ENCODE results near the gene CEP76. TPM values are rescaled to one million over a fixed set of nuclear protein-coding genes. Genes with fewer than 3 reads are reported as not detected.
A peak's percentile ranks its signal among the peaks of the same experiment; 100 is the strongest.

CEP76 gene
- total and polyA plus RNA-seq, 7 experiments from 2014 or later: 6.9 to 13.2 (median 9.4) TPM

DNA sequence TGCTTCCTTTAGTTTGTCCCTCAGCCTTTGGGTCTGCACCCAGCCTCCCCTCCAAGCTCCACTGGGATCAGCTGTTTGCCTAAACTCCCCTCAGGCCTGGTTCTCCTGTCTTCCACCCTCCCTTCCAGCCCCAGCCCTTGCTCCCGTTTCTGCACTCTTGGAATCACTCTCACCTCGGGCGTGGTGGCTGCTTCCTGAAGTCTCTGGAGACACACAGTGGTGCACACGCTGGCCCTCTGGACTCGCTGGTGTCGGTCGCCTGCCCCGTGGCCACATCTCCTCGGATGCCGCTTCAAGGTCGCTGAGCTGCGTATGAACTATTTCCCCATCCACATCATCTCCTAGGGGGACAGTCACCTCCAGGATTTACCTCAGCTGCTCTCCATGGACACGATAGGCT, 46.6 kb upstream of the CEP76 start:
- H3K27me3 Mint-ChIP-seq: no peaks in the 10 kb centered on the region
- Histone ChIP-seq H3K36me3 (ENCODE audit: control insufficient read depth in 2 of 3, insufficient read depth in 3 of 3, low read length in 3 of 3) (no peaks in the 10 kb centered on the region), H3K4me3 (ENCODE audit: low read length) (no peak overlapping the region), H3K27me3 (ENCODE audit: control insufficient read depth in 2 of 2, insufficient read depth in 2 of 2, low read length in 2 of 2) (no peaks in the 10 kb centered on the region), H3K9me3 (ENCODE audit: control insufficient read depth in 2 of 3, low read length in 3 of 3) (no peaks in the 10 kb centered on the region), H3K27ac (ENCODE audit: low read depth, low read length) (no peak overlapping the region), H3K4me1 (ENCODE audit: control insufficient read depth in 2 of 2, insufficient read depth in 2 of 2, low read length in 2 of 2) (peaks cover 0 to 9% of the 10 kb centered on the region in 2 donors)
- peaks cover 0 to under 1% (median 0%) of the 10 kb centered on the region in 5 donors for H3K36me3 Mint-ChIP-seq
- DNase-seq: no peak
- H3K9me3 Mint-ChIP-seq: peaks cover 0 to 1% (median 0%) of the 10 kb centered on the region in 11 donors
- POLR2A ChIA-PET: interaction anchor here (1.0 kb wide), 1 partner anchor 242 kb away, joined by 4 read pairs; no protein-coding TSS in a partner anchor
- ATAC-seq: no peak
- peak overlapping the region in 3 of 10 donors; percentile 3 to 18 (median 3) for H3K4me3 Mint-ChIP-seq
- peaks cover 5 to 34% (median 23%) of the 10 kb centered on the region in 7 donors for H3K4me1 Mint-ChIP-seq
- CTCF ChIA-PET: interaction anchor here (0.6 to 0.7 kb wide), 2 partner anchors 144 to 236 kb away, joined by 3 to 4 read pairs; no protein-coding TSS in a partner anchor
- intact Hi-C loops (cut with micrococcal nuclease): loop anchor here in 1 of 2 donors (5.0 to 10.0 kb wide), 2 partner anchors 46 to 133 kb away; partner anchors contain the start of gene PTPN2
- peak overlapping the region in 5 of 9 donors; percentile 15 to 75 (median 30) for H3K27ac Mint-ChIP-seq

DNA sequence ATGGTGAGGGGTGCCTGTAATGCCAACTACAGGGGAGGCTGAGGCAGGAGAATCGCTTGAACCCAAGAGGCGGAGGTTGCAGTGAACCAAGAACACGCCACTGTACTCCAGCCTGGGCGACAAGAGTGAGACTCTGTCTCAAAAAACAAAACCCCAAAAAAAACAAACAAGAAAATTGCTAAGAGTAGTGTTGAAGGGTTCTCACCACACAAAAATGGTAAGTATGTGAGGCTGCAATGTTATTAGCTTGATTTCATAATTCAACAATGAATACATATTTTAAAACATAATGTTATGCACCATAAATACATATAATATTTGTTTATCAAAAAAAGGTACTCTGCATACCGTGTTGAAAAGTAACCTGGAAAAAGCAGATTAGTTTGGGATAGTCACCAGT, 46.1 kb upstream of the CEP76 start:
- no peaks in the 10 kb centered on the region for H3K36me3 ChIP-seq (ENCODE audit: control insufficient read depth in 2 of 3, insufficient read depth in 3 of 3, low read length in 3 of 3)
- Mint-ChIP-seq H3K4me3 (no peak overlapping the region), H3K9me3 (peaks cover 0 to 2% (median 0%) of the 10 kb centered on the region in 11 donors), H3K27me3 (no peaks in the 10 kb centered on the region), H3K36me3 (no peaks in the 10 kb centered on the region), H3K27ac (peak overlapping the region in 2 of 9 donors; percentile 23 to 24), H3K4me1 (peaks cover 7 to 34% (median 23%) of the 10 kb centered on the region in 7 donors)
- no peak overlapping the region for H3K27ac ChIP-seq (ENCODE audit: low read depth, low read length)
- DNase-seq (no peak), ATAC-seq (no peak)
- H3K9me3 ChIP-seq (ENCODE audit: control insufficient read depth in 2 of 3, low read length in 3 of 3): no peaks in the 10 kb centered on the region
- peaks cover 0 to 9% of the 10 kb centered on the region in 2 donors for H3K4me1 ChIP-seq (ENCODE audit: control insufficient read depth in 2 of 2, insufficient read depth in 2 of 2, low read length in 2 of 2)
- H3K4me3 ChIP-seq (ENCODE audit: low read length): no peak overlapping the region
- no peaks in the 10 kb centered on the region for H3K27me3 ChIP-seq (ENCODE audit: control insufficient read depth in 2 of 2, insufficient read depth in 2 of 2, low read length in 2 of 2)
- ChIA-PET CTCF (interaction anchor here (0.6 to 1.1 kb wide), 3 partner anchors 145 to 236 kb away, joined by 3 to 8 read pairs (median 4); no protein-coding TSS in a partner anchor), POLR2A (interaction anchor here (1.0 kb wide), 1 partner anchor 242 kb away, joined by 4 read pairs; no protein-coding TSS in a partner anchor)
- intact Hi-C loops (cut with micrococcal nuclease): loop anchor here in 1 of 2 donors (5.0 to 10.0 kb wide), 2 partner anchors 46 to 134 kb away; partner anchors contain the start of gene PTPN2

DNA sequence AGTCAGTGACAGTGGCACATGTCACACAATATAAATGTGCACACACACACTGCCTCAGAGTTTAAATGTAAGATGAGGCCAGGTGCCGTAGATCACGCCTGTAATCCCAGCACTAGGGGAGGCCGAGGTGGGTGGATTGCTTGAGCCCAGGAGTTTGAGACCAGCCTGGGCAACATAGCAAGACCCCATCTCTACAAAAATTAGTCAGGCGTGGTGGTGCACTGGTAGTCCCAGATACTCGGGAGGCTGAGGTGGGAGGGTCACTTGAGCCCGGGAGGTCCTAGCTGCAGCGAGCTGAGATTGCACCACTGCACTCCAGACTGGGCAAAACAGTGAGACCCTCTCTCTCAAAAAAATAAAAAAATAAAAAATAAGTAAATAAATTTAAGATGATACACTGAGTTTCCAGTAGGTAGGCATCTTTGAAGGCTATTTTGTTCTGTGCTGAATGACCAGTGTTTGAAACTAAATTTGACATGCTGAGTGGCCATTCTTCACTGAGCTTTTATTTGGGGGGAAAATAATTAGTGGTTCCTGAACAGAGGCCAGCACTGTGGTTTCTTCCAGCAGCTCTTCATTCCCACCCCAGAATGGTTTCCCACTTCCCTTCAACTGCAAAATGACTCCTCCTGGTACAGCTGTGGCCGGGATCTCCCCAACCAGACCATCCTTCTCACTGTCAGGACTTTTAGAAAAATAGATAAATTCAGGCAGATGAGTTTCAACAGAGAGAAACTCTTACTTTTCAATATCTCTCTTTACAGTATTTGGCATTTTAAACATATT, 45.2 kb upstream of the CEP76 start:
- no peaks in the 10 kb centered on the region for H3K27me3 ChIP-seq (ENCODE audit: control insufficient read depth in 2 of 2, insufficient read depth in 2 of 2, low read length in 2 of 2)
- CTCF ChIA-PET: interaction anchor here (1.1 kb wide), 1 partner anchor 187 kb away, joined by 8 read pairs; no protein-coding TSS in a partner anchor
- Mint-ChIP-seq H3K9me3 (peaks cover 0 to 2% (median 0%) of the 10 kb centered on the region in 11 donors), H3K36me3 (no peaks in the 10 kb centered on the region), H3K27me3 (no peaks in the 10 kb centered on the region), H3K4me3 (no peak overlapping the region), H3K27ac (peak overlapping the region in 1 of 9 donors; percentile 26), H3K4me1 (peaks cover 7 to 34% (median 23%) of the 10 kb centered on the region in 7 donors)
- POLR2A ChIA-PET: interaction anchor here (0.6 kb wide), 1 partner anchor 153 kb away, joined by 3 read pairs; no protein-coding TSS in a partner anchor
- intact Hi-C loops (cut with micrococcal nuclease): loop anchor here in 1 of 2 donors (5.0 to 10.0 kb wide), 2 partner anchors 47 to 135 kb away; partner anchors contain the start of gene PTPN2
- no peaks in the 10 kb centered on the region for H3K36me3 ChIP-seq (ENCODE audit: control insufficient read depth in 2 of 3, insufficient read depth in 3 of 3, low read length in 3 of 3)
- H3K4me3 ChIP-seq (ENCODE audit: low read length): no peak overlapping the region
- DNase-seq: no peak
- H3K4me1 ChIP-seq (ENCODE audit: control insufficient read depth in 2 of 2, insufficient read depth in 2 of 2, low read length in 2 of 2): peaks cover 0 to 9% of the 10 kb centered on the region in 2 donors
- ATAC-seq: no peak
- H3K9me3 ChIP-seq (ENCODE audit: control insufficient read depth in 2 of 3, low read length in 3 of 3): no peaks in the 10 kb centered on the region
- H3K27ac ChIP-seq (ENCODE audit: low read depth, low read length): no peak overlapping the region

DNA sequence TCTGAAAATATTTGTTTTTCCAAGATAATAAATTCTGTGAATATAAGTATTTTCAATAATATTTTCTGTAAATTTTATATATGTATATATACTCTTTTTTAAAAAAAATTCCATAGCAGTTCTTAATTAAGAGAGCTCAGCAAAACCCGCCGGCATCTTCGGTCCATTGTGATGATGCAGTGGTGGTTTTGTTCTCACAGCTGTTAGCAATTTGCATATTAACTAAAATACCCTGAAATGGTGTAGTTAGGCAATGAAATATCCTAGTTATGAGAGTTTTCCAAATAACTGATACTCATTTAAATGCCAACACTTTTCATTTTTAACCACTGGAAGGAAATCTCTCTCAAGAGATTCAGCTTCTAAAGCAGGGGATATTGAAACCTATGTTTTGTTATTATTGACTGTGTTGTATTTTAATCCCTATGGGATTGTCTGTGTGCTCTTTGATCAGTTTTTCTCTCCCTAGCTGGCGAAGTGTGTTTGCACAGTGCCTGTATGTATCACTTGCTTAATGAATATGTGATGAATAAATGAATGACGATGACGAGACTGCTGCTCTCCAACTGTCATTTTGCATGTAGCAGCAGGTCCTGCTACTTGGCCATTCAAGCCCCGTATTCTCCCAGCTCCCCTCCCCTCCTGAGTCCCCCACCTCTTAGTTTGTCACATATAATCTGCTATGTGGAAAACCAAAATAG, 42.7 kb upstream of the CEP76 start:
- Mint-ChIP-seq H3K27ac (no peak overlapping the region), H3K27me3 (no peaks in the 10 kb centered on the region), H3K36me3 (no peaks in the 10 kb centered on the region), H3K4me3 (no peak overlapping the region), H3K4me1 (peaks cover 3 to 18% (median 16%) of the 10 kb centered on the region in 7 donors), H3K9me3 (peaks cover 0 to 2% (median 0%) of the 10 kb centered on the region in 11 donors)
- Histone ChIP-seq H3K36me3 (ENCODE audit: control insufficient read depth in 2 of 3, insufficient read depth in 3 of 3, low read length in 3 of 3) (no peaks in the 10 kb centered on the region), H3K27me3 (ENCODE audit: control insufficient read depth in 2 of 2, insufficient read depth in 2 of 2, low read length in 2 of 2) (no peaks in the 10 kb centered on the region), H3K4me3 (ENCODE audit: low read length) (no peak overlapping the region), H3K4me1 (ENCODE audit: control insufficient read depth in 2 of 2, insufficient read depth in 2 of 2, low read length in 2 of 2) (peaks cover 0 to 4% of the 10 kb centered on the region in 2 donors), H3K27ac (ENCODE audit: low read depth, low read length) (no peak overlapping the region), H3K9me3 (ENCODE audit: control insufficient read depth in 2 of 3, low read length in 3 of 3) (no peaks in the 10 kb centered on the region)
- no peak for DNase-seq
- intact Hi-C loops (cut with micrococcal nuclease): loop anchor here (2.0 to 10.0 kb wide), 3 partner anchors 18 to 137 kb away; partner anchors contain the start of gene PTPN2 (in 1 of the 2)
- ATAC-seq: no peak
- CTCF ChIA-PET: interaction anchor here (0.8 to 3.8 kb wide), 2 partner anchors 189 to 414 kb away, joined by 3 to 18 read pairs; no protein-coding TSS in a partner anchor
- POLR2A ChIA-PET: no interaction called here

DNA sequence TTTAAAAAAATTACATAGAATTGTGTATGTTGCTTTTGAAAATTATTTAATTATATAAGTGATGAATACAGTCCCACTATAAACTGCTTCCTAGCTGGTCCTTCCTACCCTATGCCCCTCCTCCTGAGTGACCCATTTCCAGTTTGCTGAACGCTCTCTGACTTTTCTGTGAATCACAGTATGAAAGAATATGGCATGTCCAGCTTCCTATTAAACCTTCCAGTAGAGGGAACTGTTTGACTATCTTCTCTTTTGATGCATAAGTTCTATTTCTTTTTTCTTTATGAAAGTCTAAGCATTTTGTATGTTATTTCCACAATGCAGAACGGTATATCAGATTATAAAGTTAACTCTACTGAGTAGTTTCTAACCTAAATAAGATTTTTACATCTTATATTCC, 41.6 kb upstream of the CEP76 start:
- ChIA-PET POLR2A (no interaction called here), CTCF (interaction anchor here (0.5 to 3.8 kb wide), 4 partner anchors 8 to 415 kb away, joined by 3 to 18 read pairs (median 5); no protein-coding TSS in a partner anchor)
- Mint-ChIP-seq H3K4me3 (no peak overlapping the region), H3K36me3 (no peaks in the 10 kb centered on the region), H3K27ac (no peak overlapping the region), H3K27me3 (no peaks in the 10 kb centered on the region), H3K9me3 (peaks cover 0 to 2% (median 0%) of the 10 kb centered on the region in 11 donors), H3K4me1 (peaks cover 0 to 6% (median 5%) of the 10 kb centered on the region in 7 donors)
- Histone ChIP-seq H3K9me3 (ENCODE audit: control insufficient read depth in 2 of 3, low read length in 3 of 3) (no peaks in the 10 kb centered on the region), H3K27ac (ENCODE audit: low read depth, low read length) (no peak overlapping the region), H3K4me3 (ENCODE audit: low read length) (no peak overlapping the region), H3K4me1 (ENCODE audit: control insufficient read depth in 2 of 2, insufficient read depth in 2 of 2, low read length in 2 of 2) (no peaks in the 10 kb centered on the region), H3K27me3 (ENCODE audit: control insufficient read depth in 2 of 2, insufficient read depth in 2 of 2, low read length in 2 of 2) (no peaks in the 10 kb centered on the region), H3K36me3 (ENCODE audit: control insufficient read depth in 2 of 3, insufficient read depth in 3 of 3, low read length in 3 of 3) (no peaks in the 10 kb centered on the region)
- DNase-seq (peak in 5 of 9 donors; percentile 13 to 38 (median 22)), ATAC-seq (peak; percentile 68)
- intact Hi-C loops (cut with micrococcal nuclease): loop anchor here (1.0 to 10.0 kb wide), 6 partner anchors 17 to 415 kb away; no protein-coding TSS in a partner anchor

DNA sequence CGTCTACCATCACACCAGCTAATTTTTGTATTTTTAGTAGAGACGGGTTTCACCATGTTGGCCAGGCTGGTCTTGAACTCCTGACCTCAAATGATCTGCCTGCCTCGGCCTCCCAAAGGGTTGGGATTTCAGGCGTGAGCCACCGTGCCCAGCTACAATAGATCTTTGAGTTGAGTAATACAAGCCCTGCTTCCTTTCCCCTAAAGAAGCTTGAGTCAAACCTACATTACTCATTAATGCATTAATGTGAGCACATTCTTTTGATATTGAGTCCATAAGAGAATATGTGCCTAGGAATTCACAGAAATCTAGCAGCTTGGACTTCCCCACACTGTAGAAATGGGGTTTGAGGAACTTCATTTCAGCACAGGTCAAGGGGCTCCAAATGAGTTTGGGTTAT, 39.9 kb upstream of the CEP76 start:
- Mint-ChIP-seq H3K4me1 (peaks cover 0 to 5% (median 0%) of the 10 kb centered on the region in 7 donors), H3K36me3 (no peaks in the 10 kb centered on the region), H3K4me3 (no peak overlapping the region), H3K27me3 (no peaks in the 10 kb centered on the region), H3K27ac (no peak overlapping the region), H3K9me3 (peaks cover 0 to 2% (median 0%) of the 10 kb centered on the region in 11 donors)
- intact Hi-C loops (cut with micrococcal nuclease): loop anchor here in 1 of 2 donors (10.0 kb wide), 1 partner anchor 52 kb away; no protein-coding TSS in a partner anchor
- no peaks in the 10 kb centered on the region for H3K36me3 ChIP-seq (ENCODE audit: control insufficient read depth in 2 of 3, insufficient read depth in 3 of 3, low read length in 3 of 3)
- no peak for DNase-seq
- H3K27me3 ChIP-seq (ENCODE audit: control insufficient read depth in 2 of 2, insufficient read depth in 2 of 2, low read length in 2 of 2): no peaks in the 10 kb centered on the region
- H3K27ac ChIP-seq (ENCODE audit: low read depth, low read length): no peak overlapping the region
- no peak overlapping the region for H3K4me3 ChIP-seq (ENCODE audit: low read length)
- no peaks in the 10 kb centered on the region for H3K9me3 ChIP-seq (ENCODE audit: control insufficient read depth in 2 of 3, low read length in 3 of 3)
- no peak for ATAC-seq
- POLR2A ChIA-PET: no interaction called here
- H3K4me1 ChIP-seq (ENCODE audit: control insufficient read depth in 2 of 2, insufficient read depth in 2 of 2, low read length in 2 of 2): no peaks in the 10 kb centered on the region
- CTCF ChIA-PET: interaction anchor here (0.6 to 3.8 kb wide), 3 partner anchors 17 to 195 kb away, joined by 3 to 18 read pairs (median 3); no protein-coding TSS in a partner anchor
